Peyer's patch (tissue), 4 donors: ENCODE measurements around the gene TUSC2. TPM values are rescaled to one million over a fixed set of nuclear protein-coding genes. Genes with fewer than 3 reads are reported as not detected.

Experiments
- DNase-seq, 3 donors: peaks; one replicate each; pipeline ENCODE4 v3.0.0-alpha.2; 2017 to 2019
- H3K27ac ChIP-seq, 4 donors: fragments of 200-600 bp; sonication (generic); one replicate each; pipeline ENCODE4 v1.5.1; 2016 to 2019
- H3K27me3 ChIP-seq, 2 donors: fragments of 200-600 bp; sonication (generic); one replicate each; pipeline ENCODE4 v1.5.1; 2019
- H3K36me3 ChIP-seq, 3 donors: fragments of 200-600 bp; sonication (generic); one replicate each; pipeline ENCODE4 v1.5.1; 2016 to 2019
- H3K4me1 ChIP-seq, 4 donors: fragments of 200-600 bp; sonication (generic); one replicate each; pipeline ENCODE4 v1.5.1; 2016 to 2019
- H3K4me3 ChIP-seq, 4 donors: fragments of 200-600 bp; sonication (generic); 1 replicate in 3 of 4; 2 replicates in 1 of 4; pipeline ENCODE4 v1.5.1; 2016 to 2019; ENCODE audit warnings: mild to moderate bottlenecking in 1 of 4
- H3K9me3 ChIP-seq, 4 donors: fragments of 200-600 bp; sonication (generic); one replicate each; pipeline ENCODE4 v1.5.1; 2016 to 2019; ENCODE audit warnings: mild to moderate bottlenecking in 1 of 4
- POLR2A ChIP-seq, 2 donors: fragments of 450-650 bp; IDR thresholded peaks; one replicate each; pipeline ENCODE4 v1.5.1; 2017; ENCODE audit warnings: antibody characterized with exemption in 2 of 2, mild to moderate bottlenecking in 2 of 2, moderate library complexity in 2 of 2
- total RNA-seq, 4 donors: library from RNA; depleted of rRNA; stranded (reverse); fragments of >200 nt; gene quantifications; one replicate each; pipeline ENCODE4 v1.1.0, GENCODE V29; 2016
- TF ChIP-seq, protein P1 (sequence below), 6 experiments: fragments of 450-650 bp in 4 of 6; fragments of 200-600 bp in 2 of 6; sonication (generic) in 1 of 6; IDR thresholded peaks; one replicate each; pipeline ENCODE4 v1.5.1; 2017 to 2019; ENCODE audit warnings: antibody characterized with exemption in 6 of 6, mild to moderate bottlenecking in 3 of 6, moderate library complexity in 1 of 6

The TUSC2 gene
- total RNA-seq, 4 donors from 2014 or later = 5.8 to 19.8 (median 17.5) TPM

DNA sequence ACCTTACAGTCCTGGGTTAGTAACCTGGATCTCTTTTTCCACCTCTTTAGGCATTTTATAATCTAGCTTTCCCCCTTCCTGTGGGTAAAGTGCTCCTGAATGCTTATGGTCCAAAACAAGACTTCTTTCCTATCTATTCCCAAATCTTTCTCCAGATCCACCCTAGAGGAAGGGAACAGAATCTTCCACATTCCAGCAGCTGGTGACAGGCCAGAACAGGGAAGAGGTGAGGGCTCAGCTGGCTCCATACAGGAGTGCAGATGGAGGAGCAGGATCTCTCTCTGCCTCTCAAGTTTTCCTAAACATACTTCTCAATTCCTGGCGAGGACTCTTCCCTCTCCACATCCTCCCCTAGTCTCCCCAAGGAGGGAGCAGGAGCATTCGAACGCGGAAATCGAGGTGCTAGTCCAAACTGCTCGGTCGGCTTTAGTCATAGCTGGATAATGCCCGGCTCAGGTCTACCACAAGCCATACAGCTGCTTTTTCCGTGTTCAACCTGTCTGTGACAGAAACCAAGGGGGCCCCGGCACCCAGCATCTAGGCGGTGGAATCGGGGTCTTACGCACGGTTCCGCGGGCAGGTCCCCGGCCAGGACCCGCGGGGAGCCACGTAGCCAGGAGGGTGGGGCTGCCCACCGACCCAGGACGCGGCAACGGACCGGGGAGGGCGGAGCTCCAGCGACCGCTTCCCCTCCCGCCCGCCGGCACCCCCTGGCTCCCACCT, 8.6 kb upstream of the TUSC2 start:
- TF ChIP-seq POLR2A (IDR thresholded peaks at IDR 0.05) = no peak
- TF ChIP-seq, protein P1, sequence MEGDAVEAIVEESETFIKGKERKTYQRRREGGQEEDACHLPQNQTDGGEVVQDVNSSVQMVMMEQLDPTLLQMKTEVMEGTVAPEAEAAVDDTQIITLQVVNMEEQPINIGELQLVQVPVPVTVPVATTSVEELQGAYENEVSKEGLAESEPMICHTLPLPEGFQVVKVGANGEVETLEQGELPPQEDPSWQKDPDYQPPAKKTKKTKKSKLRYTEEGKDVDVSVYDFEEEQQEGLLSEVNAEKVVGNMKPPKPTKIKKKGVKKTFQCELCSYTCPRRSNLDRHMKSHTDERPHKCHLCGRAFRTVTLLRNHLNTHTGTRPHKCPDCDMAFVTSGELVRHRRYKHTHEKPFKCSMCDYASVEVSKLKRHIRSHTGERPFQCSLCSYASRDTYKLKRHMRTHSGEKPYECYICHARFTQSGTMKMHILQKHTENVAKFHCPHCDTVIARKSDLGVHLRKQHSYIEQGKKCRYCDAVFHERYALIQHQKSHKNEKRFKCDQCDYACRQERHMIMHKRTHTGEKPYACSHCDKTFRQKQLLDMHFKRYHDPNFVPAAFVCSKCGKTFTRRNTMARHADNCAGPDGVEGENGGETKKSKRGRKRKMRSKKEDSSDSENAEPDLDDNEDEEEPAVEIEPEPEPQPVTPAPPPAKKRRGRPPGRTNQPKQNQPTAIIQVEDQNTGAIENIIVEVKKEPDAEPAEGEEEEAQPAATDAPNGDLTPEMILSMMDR (IDR thresholded peaks at IDR 0.05) = no peak
- Histone ChIP-seq H3K27me3 (no peaks in the 10 kb centered on the region), H3K4me3 (peak overlapping the region; percentile 58 to 92 (median 76)), H3K4me1 (peaks cover 3 to 70% (median 15%) of the 10 kb centered on the region in 4 donors), H3K36me3 (peaks cover 0 to 7% (median 0%) of the 10 kb centered on the region in 3 donors), H3K27ac (peak overlapping the region; percentile 96 to 99 (median 98)), H3K9me3 (no peaks in the 10 kb centered on the region)
- no peak for DNase-seq

DNA sequence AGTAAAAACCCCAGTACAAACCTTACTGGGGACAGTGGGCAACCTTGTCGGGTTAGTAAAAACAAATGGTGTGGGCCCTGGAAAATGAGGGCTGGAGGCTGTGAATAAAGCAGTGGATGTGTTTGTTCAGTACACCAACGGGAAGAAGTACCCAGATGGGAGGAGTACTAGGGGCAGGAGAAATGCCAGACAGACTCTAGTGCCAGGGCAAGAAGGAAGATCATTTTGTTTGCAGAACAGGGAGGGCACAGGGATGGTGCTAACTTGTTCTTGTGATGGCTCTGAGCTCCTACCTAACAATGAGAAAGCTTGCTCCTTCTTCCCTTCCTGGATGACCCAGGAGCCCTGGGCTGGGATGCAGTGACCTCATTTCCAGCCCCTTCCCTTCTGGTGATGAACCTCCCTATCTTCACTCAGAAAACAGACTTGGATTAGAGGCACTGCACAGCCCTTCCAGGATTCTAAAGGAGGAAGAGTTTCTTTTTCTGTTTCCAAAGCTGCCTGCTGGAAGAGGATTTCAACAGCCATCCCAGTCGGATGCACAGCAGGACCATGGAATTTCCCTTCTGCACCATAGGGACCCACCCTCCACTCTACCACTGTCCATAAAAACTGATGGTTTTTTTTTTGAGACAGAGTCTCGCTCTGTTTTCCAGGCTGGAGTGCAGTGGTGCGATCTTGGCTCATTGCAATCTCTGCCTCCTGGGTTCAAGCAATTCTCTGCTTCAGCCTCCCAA, 6.5 kb upstream of the TUSC2 start:
- DNase-seq = no peak
- TF ChIP-seq POLR2A (IDR thresholded peaks at IDR 0.05) = no peak
- TF ChIP-seq, protein P1 (IDR thresholded peaks at IDR 0.05) = no peak
- peaks cover 0 to 49% (median 12%) of the 10 kb centered on the region in 4 donors for H3K4me1 ChIP-seq
- no peaks in the 10 kb centered on the region for H3K9me3 ChIP-seq
- peak overlapping the region; percentile 38 to 99 (median 84) for H3K27ac ChIP-seq
- no peak overlapping the region for H3K4me3 ChIP-seq
- H3K27me3 ChIP-seq = no peaks in the 10 kb centered on the region
- H3K36me3 ChIP-seq = peaks cover 0 to 28% (median 0%) of the 10 kb centered on the region in 3 donors

DNA sequence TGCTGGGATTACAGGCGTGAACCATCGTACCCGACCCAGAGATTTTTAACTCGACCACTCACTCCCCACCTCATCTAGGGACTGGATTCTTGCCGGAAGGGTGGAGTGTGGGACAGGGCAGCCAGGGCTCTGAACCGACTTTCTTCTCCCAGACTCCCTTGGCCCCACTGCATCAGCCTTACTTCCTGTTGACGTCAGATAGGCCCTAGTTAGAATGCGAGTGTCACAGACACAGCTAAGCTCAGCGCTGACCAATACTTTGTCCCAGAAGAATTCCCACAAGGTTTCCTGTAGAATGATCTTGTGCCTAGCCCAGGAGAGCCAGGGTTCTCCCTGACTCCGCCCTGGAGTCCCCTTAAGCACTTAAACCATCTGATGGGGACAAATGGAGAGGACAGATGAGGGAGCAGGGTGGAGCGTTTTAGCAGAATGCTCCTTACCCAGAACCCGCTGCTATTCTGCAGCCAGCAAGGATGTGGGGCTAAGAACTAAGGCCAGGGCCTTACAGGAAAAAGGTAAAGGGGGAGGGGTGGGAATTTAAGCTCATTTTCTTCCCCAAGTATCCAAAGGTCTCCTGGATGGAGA, 5.8 kb upstream of the TUSC2 start:
- peaks cover 0 to 50% (median 13%) of the 10 kb centered on the region in 4 donors for H3K4me1 ChIP-seq
- peaks cover 0 to 31% (median 0%) of the 10 kb centered on the region in 3 donors for H3K36me3 ChIP-seq
- no peak overlapping the region for H3K4me3 ChIP-seq
- H3K27ac ChIP-seq = peak overlapping the region; percentile 38 to 99 (median 67)
- no peaks in the 10 kb centered on the region for H3K9me3 ChIP-seq
- TF ChIP-seq, protein P1 (IDR thresholded peaks at IDR 0.05) = no peak
- no peak for TF ChIP-seq POLR2A (IDR thresholded peaks at IDR 0.05)
- H3K27me3 ChIP-seq = no peaks in the 10 kb centered on the region
- no peak for DNase-seq

DNA sequence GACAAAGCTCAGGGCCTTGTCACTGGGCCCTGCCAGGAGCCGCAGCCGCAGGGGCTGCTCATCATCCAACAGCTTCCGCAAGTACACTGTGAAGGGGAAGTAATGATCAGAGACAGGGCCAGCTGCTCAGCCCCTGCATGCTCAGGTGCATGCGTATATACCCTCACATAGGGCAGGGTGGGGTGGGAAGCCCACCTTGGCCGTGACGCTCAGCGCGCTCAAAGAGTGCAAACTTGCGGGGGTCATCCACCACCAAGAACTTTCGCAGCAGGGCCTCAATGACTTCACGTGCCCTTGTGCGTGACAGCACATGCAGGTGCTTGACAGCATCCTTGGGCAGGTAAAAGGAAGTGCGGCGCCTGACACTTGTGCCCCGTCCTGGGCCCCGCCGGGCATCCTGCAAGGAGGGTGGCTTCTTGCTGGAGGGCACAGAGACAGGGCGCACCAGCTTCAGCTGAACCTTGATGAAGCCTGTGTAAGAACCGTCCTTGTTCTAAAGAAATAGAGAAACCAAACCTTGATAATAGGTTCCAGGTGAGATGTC, 3.4 kb upstream of the TUSC2 start:
- Histone ChIP-seq H3K27ac (no peak overlapping the region), H3K4me3 (no peak overlapping the region), H3K9me3 (no peaks in the 10 kb centered on the region), H3K27me3 (no peaks in the 10 kb centered on the region), H3K36me3 (peaks cover 0 to 31% (median 0%) of the 10 kb centered on the region in 3 donors), H3K4me1 (peaks cover 0 to 52% (median 25%) of the 10 kb centered on the region in 4 donors)
- no peak for TF ChIP-seq POLR2A (IDR thresholded peaks at IDR 0.05)
- TF ChIP-seq, protein P1 (IDR thresholded peaks at IDR 0.05) = no peak
- DNase-seq = no peak

DNA sequence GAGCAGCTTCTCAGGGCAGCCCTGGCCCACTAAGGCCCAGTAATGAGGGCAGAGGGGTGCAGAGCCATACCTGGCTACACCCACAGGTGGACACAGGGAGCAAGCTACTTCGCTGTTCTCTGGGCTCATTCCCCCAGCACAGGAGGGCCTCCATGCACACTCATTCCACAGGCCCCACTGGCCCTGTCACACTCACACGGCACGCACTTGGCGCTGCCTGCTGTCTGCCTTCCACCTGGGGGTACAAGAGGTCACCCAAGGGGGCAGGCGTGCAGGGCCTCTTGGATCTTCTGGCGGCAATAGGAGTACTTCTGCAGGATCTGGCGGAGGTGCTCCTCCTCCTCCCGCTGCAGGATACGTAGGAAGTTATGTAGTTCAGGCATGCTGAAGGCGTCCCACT, 2.3 kb upstream of the TUSC2 start:
- H3K4me1 ChIP-seq = peaks cover 0 to 41% (median 18%) of the 10 kb centered on the region in 4 donors
- H3K27me3 ChIP-seq = no peaks in the 10 kb centered on the region
- H3K27ac ChIP-seq = peak overlapping the region in 1 of 4 donors; percentile 8
- H3K9me3 ChIP-seq = no peaks in the 10 kb centered on the region
- no peak overlapping the region for H3K4me3 ChIP-seq
- no peak for DNase-seq
- H3K36me3 ChIP-seq = peaks cover 0 to 39% (median 0%) of the 10 kb centered on the region in 3 donors
- TF ChIP-seq, protein P1 (IDR thresholded peaks at IDR 0.05) = no peak
- TF ChIP-seq POLR2A (IDR thresholded peaks at IDR 0.05) = no peak
